GM19193 (cell line): ENCODE measurements around the gene ID3.

Experiments used
- POLR2A ChIP-seq: IDR thresholded peaks from 4 replicates; pipeline ENCODE4 v1.6.1; 2011; ENCODE audit not compliant: insufficient read depth, insufficient read length; ENCODE audit errors: extremely low read depth

ID3 gene

DNA sequence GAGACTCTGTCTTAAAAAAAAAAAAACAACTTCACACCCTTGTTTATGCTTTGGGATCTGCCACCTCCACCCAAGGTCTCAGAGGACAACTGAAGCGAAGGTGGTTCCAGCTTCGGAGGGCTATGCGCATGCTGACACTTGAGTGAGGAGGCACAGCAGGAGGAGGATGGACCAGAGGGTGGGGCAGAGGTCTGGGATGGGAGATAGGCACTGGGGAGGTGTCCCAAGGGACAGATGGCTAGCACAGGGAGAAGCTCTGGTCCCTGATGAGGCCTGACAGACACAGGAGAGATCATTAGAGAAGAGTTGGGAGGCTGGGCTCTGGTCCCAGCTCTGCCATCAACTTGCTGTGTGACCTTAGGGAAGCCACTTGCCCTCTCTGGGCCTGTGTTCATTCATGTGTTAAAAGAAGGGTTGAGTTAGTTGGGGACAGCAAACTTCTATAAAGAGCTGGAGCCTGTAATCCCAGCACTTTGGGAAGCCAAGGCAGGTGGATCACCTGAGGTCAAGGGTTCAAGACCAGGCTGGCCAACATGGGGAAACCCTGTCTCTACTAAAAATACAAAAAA, 45.1 kb downstream of the ID3 start:
- TF ChIP-seq POLR2A: no peak

DNA sequence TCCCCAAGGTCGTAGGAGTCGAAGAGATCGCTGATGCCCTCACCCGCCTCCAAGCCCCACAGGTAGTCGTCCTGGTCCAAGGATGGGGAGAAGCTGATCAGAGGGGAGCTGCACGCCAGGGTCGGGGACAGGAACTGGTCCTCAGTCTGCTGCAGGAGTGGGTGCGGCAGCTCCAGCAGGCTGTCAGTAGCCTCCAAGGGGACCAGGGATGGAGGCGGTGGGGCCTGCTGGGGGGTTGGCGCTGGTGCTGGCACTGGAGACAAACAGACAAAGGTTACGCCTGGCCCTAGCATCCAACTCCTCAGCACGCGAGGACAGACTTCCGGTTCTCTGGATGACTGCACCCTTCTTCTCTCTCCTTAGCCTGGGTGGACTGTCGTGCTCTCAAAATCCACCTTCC, 49.4 kb downstream of the ID3 start:
- no peak for TF ChIP-seq POLR2A
